K562 (cell line): Measurements from ENCODE around the gene STK32C. TPM values are rescaled to one million over a fixed set of nuclear protein-coding genes. Genes with fewer than 3 reads are reported as not detected.

Source experiments
- ATAC-seq: fragments of 200-7000 bp; cut with Tn5 transposase; 3 replicates; pipeline ENCODE4 v1.9.1; 2020; ENCODE audit warnings: moderate library complexity
- BruUV-seq: library from RNA; stranded (reverse); fragments of 400-500 nt; replicated peaks from 2 replicates; lab custom pipeline; 2021; lab: Mats Ljungman, UMichigan
- CTCF ChIA-PET: fragments of 300-600 bp; formaldehyde crosslinking; extraction: SDS; loops from one replicate; lab custom pipeline; 2021; ENCODE audit warnings: low intra/inter-chr PET ratio; lab: Yijun Ruan, JAX
- POLR2A ChIA-PET: fragments of 300-600, 350-650 bp; sonication (Branson Sonifier 250); formaldehyde crosslinking; extraction: SDS; loops from one replicate; lab custom pipeline; 2021; ENCODE audit warnings: antibody characterized with exemption, inconsistent platforms; lab: Yijun Ruan, JAX
- DNase-seq, 4 experiments: peaks; one replicate each; pipeline versions ENCODE4 v3.0.0 to v3.0.0-alpha.2; 2011 to 2018; ENCODE audit warnings: low spot score in 3 of 4, mixed read lengths in 3 of 4; ENCODE audit errors: extremely low read depth in 1 of 4
- FAIRE-seq: peaks from 2 replicates; lab custom pipeline; 2011; peaks lifted over from hg19 to GRCh38; lab: Jason Lieb, UNC
- H2AFZ ChIP-seq: 2 replicates; pipeline ENCODE4 v1.6.0; 2011; ENCODE audit warnings: low read depth, low read length, control low read depth, inconsistent platforms
- H3K27ac ChIP-seq: fragments of 200-600 bp; 3 replicates; pipeline ENCODE4 v1.8.0; 2011; ENCODE audit warnings: low read depth, mild to moderate bottlenecking, control low read depth, inconsistent platforms, low read length, moderate library complexity, mixed read lengths; ENCODE audit errors: extremely low read depth
- H3K27me3 ChIP-seq, 2 experiments: fragments of 300-600 bp in 1 of 2; 2 replicates in 1 of 2; 3 replicates in 1 of 2; pipeline versions ENCODE4 v1.6.0 to v1.8.0; 2011; ENCODE audit warnings: inconsistent platforms in 2 of 2, low read length in 2 of 2, mild to moderate bottlenecking in 1 of 2, mixed read lengths in 1 of 2, moderate library complexity in 1 of 2; ENCODE audit not compliant: control insufficient read depth in 2 of 2, insufficient read depth in 2 of 2
- H3K36me3 ChIP-seq: fragments of 300-600 bp; 3 replicates; pipeline ENCODE4 v1.8.0; 2011; ENCODE audit warnings: mild to moderate bottlenecking, low read length, inconsistent platforms; ENCODE audit not compliant: control insufficient read depth, insufficient read depth
- H3K4me1 ChIP-seq, 2 experiments: fragments of 200-600 bp in 1 of 2; replicated peaks in 1 of 2; 2 replicates in 1 of 2; 3 replicates in 1 of 2; pipeline versions ENCODE4 v1.5.1 to v1.8.0; 2011; ENCODE audit warnings: inconsistent platforms in 2 of 2, low read length in 2 of 2, mild to moderate bottlenecking in 1 of 2, mixed read lengths in 1 of 2, moderate library complexity in 1 of 2; ENCODE audit not compliant: control insufficient read depth in 2 of 2, insufficient read depth in 2 of 2
- H3K4me2 ChIP-seq: 2 replicates; pipeline ENCODE4 v1.6.1; 2011; ENCODE audit warnings: low read length, control low read depth, inconsistent platforms, mixed read lengths; ENCODE audit not compliant: insufficient read depth
- H3K4me3 ChIP-seq: fragments of 200-600 bp; sonication (generic), shearing (Covaris generic); 2 replicates; pipeline ENCODE4 v1.5.1; 2016; ENCODE audit warnings: control low read depth, inconsistent platforms
- H3K79me2 ChIP-seq: fragments of 200-600 bp; 3 replicates; pipeline ENCODE4 v1.8.0; 2011; ENCODE audit warnings: low read length, inconsistent platforms; ENCODE audit not compliant: control insufficient read depth, insufficient read depth
- H3K9ac ChIP-seq, 2 experiments: 2 replicates each; pipeline versions ENCODE4 v1.6.0 to v1.6.1; 2011; ENCODE audit warnings: low read depth in 2 of 2, low read length in 2 of 2, control low read depth in 1 of 2, inconsistent platforms in 1 of 2, mild to moderate bottlenecking in 1 of 2, mixed read lengths in 1 of 2; ENCODE audit not compliant: insufficient read depth in 1 of 2
- H3K9me1 ChIP-seq: one replicate; pipeline ENCODE4 v1.6.0; 2011; ENCODE audit warnings: inconsistent platforms, mild to moderate bottlenecking, low read length, moderate library complexity; ENCODE audit not compliant: control insufficient read depth, insufficient read depth
- H3K9me3 ChIP-seq: replicated peaks from 2 replicates; pipeline ENCODE4 v1.5.1; 2011; ENCODE audit warnings: low read depth, low read length, inconsistent platforms; ENCODE audit not compliant: control insufficient read depth, insufficient read depth
- H4K20me1 ChIP-seq: replicated peaks from 2 replicates; pipeline ENCODE4 v1.6.1; 2011; ENCODE audit warnings: low read length, inconsistent platforms, mixed read lengths; ENCODE audit not compliant: control insufficient read depth, insufficient read depth
- BCL6 ChIP-seq: fragments of 250-450 bp; sonication (Bioruptor Pico); IDR thresholded peaks from 2 replicates; pipeline ENCODE4 v1.4.0; 2020
- KLF1 ChIP-seq: fragments of 450-650 bp; IDR thresholded peaks from 2 replicates; pipeline ENCODE4 v1.6.1; 2016; ENCODE audit warnings: missing genetic modification characterization, missing compliant biosample characterization
- KLF6 ChIP-seq: fragments of 250-450 bp; sonication (Bioruptor Pico); IDR thresholded peaks from 2 replicates; pipeline ENCODE4 v1.4.0; 2020; ENCODE audit warnings: mild to moderate bottlenecking, moderate library complexity, borderline replicate concordance
- MEF2A ChIP-seq: IDR thresholded peaks from 2 replicates; pipeline ENCODE4 v1.6.1; 2011; ENCODE audit warnings: low read depth, mild to moderate bottlenecking, low read length, moderate library complexity; ENCODE audit not compliant: control insufficient read depth
- NEUROD1 ChIP-seq: fragments of 150-350 bp; IDR thresholded peaks from 2 replicates; pipeline ENCODE4 v1.6.1; 2014; ENCODE audit warnings: borderline replicate concordance, low read length, low read depth; ENCODE audit not compliant: partially characterized antibody
- PCBP2 ChIP-seq: fragments of 200-400 bp; formaldehyde crosslinking; IDR thresholded peaks from 2 replicates; pipeline ENCODE4 v1.6.1; 2018; ENCODE audit warnings: low read length, low read depth, mild to moderate bottlenecking, moderate library complexity; ENCODE audit not compliant: poor library complexity, severe bottlenecking
- PHF21A ChIP-seq: fragments of 450-650 bp; IDR thresholded peaks from 2 replicates; pipeline ENCODE4 v1.6.1; 2017; ENCODE audit warnings: low read depth, borderline replicate concordance
- PRPF4 ChIP-seq: fragments of 200-400 bp; formaldehyde crosslinking; IDR thresholded peaks from one replicate; pipeline ENCODE4 v1.6.1; 2017; ENCODE audit warnings: low read length, low read depth, mild to moderate bottlenecking; ENCODE audit not compliant: insufficient read depth, poor library complexity, severe bottlenecking
- RAD51 ChIP-seq: fragments of 450-650 bp; IDR thresholded peaks from 2 replicates; pipeline ENCODE4 v1.7.1; 2016; ENCODE audit warnings: low read depth, mild to moderate bottlenecking, borderline replicate concordance
- RBM14 ChIP-seq: fragments of 200-400 bp; formaldehyde crosslinking; IDR thresholded peaks from 2 replicates; pipeline ENCODE4 v1.6.1; 2018; ENCODE audit warnings: low read depth, mild to moderate bottlenecking, low read length, moderate library complexity, borderline replicate concordance; ENCODE audit not compliant: insufficient read depth
- VEZF1 ChIP-seq: fragments of 200-800 bp; sonication (Bioruptor generic); IDR thresholded peaks from 2 replicates; pipeline ENCODE4 v1.6.1; 2017; ENCODE audit warnings: missing genetic modification characterization, missing compliant biosample characterization
- ZNF175 ChIP-seq: fragments of 200-800 bp; sonication (Bioruptor generic); IDR thresholded peaks from 2 replicates; pipeline ENCODE4 v1.6.1; 2016; ENCODE audit warnings: low read depth, mild to moderate bottlenecking, missing genetic modification characterization, missing compliant biosample characterization
- ZNF274 ChIP-seq: IDR thresholded peaks from 2 replicates; pipeline ENCODE4 v1.6.1; 2011; ENCODE audit warnings: low read depth, mild to moderate bottlenecking, low read length, moderate library complexity, borderline replicate concordance
- WGBS: fragments of 100-300 bp; shearing (Covaris generic); methylation state at CpG from one replicate; pipeline ENCODE4 v1.1.6; 2016; ENCODE audit warnings: low coverage, mixed read lengths; ENCODE audit not compliant: insufficient coverage; ENCODE audit errors: missing lambda C conversion rate; 5-methylcytosine and 5-hydroxymethylcytosine counted together
- in situ Hi-C: fragments of 300-500 bp; cut with MboI; formaldehyde crosslinking; loops from 4 replicates; pipeline ENCODE4 v1.15.0; 2018; ENCODE audit warnings: inconsistent platforms, mixed read lengths
- intact Hi-C: fragments of 100-400 bp; cut with micrococcal nuclease; formaldehyde crosslinking; loops from 2 replicates; pipeline ENCODE4 v1.14.2; 2022
- polyA plus RNA-seq, 8 experiments: library from polyadenylated mRNA; depleted of rRNA in 4 of 8; stranded (reverse) in 5 of 8; unstranded in 3 of 8; fragments of >200 nt; fragmentation: Nextera tagmentation in 2 of 8; fragmentation: Illumina TruSeq in 1 of 8; extraction: Ambion mirVana in 2 of 8; extraction: Trizol in 1 of 8; gene quantifications; 2 replicates each; pipeline versions ENCODE4 v1.2.1 to v1.2.3, GENCODE V29; 2011 to 2014; ENCODE audit warnings: inconsistent platforms in 1 of 8, missing spikeins in 1 of 8
- total RNA-seq, 7 experiments: library from RNA; depleted of rRNA in 6 of 7; stranded (reverse); fragments of >200 nt in 6 of 7; fragmentation: Illumina TruSeq in 2 of 7; extraction: Trizol in 2 of 7; gene quantifications; 2 replicates each; pipeline versions ENCODE4 v1.2.1 to v1.2.3, GENCODE V29; 2011 to 2021; ENCODE audit warnings: low replicate concordance in 1 of 7
- TF ChIP-seq, protein P1 (sequence below): fragments of 450-650 bp; formaldehyde crosslinking; IDR thresholded peaks from 2 replicates; pipeline ENCODE4 v1.4.0; 2022; ENCODE audit warnings: missing genetic modification characterization

Gene STK32C
- total and polyA plus RNA-seq, 9 of the 15 experiments (the other 6 are each of a cell fraction or from before 2014, with no cell fraction given): 1.5 to 20.9 (median 6.5) TPM

GRCh38 chr10:132189016-132189415 is 118.7 kb downstream of the STK32C start:
- WGBS: under 1% methylated on average over 15 of the region's 16 CpGs
- no peak overlapping the region for H2AFZ ChIP-seq

More at GRCh38 chr10:132189016-132189415, 118.7 kb downstream of the STK32C start:
- ATAC-seq (no peak), DNase-seq (no peak), FAIRE-seq (no peak)
- CTCF ChIA-PET: no interaction called here
- in situ Hi-C loops: no loop called here
- Histone ChIP-seq H3K36me3 (no peaks in the 10 kb centered on the region), H3K4me1 (peaks cover 0 to 25% of the 10 kb centered on the region in 2 experiments; a peak in 2 of 5 replicates), H4K20me1 (no peaks in the 10 kb centered on the region), H3K9me1 (no peaks in the 10 kb centered on the region), H3K79me2 (no peaks in the 10 kb centered on the region), H3K9me3 (no peaks in the 10 kb centered on the region), H3K9ac (no peak overlapping the region), H3K27me3 (peaks cover 0 to 30% of the 10 kb centered on the region in 2 experiments; a peak in 3 of 5 replicates), H3K4me3 (no peak overlapping the region), H3K4me2 (no peak overlapping the region), H3K27ac (no peak overlapping the region)
- TF ChIP-seq VEZF1 (CRISPR knock-in tag) (no peak), KLF6 (CRISPR knock-in tag) (no peak), NEUROD1 (no peak), PCBP2 (no peak), MEF2A (no peak), RBM14 (no peak), PRPF4 (no peak), PHF21A (no peak), ZNF274 (no peak), BCL6 (CRISPR knock-in tag) (no peak), ZNF175 (CRISPR knock-in tag) (no peak), KLF1 (tag) (no peak), RAD51 (no peak)
- TF ChIP-seq, protein P1, sequence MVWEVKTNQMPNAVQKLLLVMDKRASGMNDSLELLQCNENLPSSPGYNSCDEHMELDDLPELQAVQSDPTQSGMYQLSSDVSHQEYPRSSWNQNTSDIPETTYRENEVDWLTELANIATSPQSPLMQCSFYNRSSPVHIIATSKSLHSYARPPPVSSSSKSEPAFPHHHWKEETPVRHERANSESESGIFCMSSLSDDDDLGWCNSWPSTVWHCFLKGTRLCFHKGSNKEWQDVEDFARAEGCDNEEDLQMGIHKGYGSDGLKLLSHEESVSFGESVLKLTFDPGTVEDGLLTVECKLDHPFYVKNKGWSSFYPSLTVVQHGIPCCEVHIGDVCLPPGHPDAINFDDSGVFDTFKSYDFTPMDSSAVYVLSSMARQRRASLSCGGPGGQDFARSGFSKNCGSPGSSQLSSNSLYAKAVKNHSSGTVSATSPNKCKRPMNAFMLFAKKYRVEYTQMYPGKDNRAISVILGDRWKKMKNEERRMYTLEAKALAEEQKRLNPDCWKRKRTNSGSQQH (CRISPR knock-in tag): no peak
- intact Hi-C loops: no loop called here
- POLR2A ChIA-PET: no interaction called here
- BruUV-seq: no TSS peak
